MV-4-11 (cell line): ENCODE data around the gene CUL9.
"Not testable (repeated sequence)": the region's sequence is repeated elsewhere in the genome, so short reads cannot be mapped to it uniquely, and the experiment has no call there.

Experiments used
- DNase-seq: peaks from one replicate; lab custom pipeline; 2025; lab: John Stamatoyannopoulos, UW

CUL9 gene

GRCh38 chr6:43181942-43182860 lies at the start of gene CUL9:
TSS of gene CUL9 (plus strand) at chr6:43182196. CDS start at chr6:43184311, 2,115 bp downstream.
- DNase-seq = peak; percentile 73

GRCh38 chr6:43138267-43138666 lies 43.7 kb upstream of the CUL9 start:
- DNase-seq = no peak

- not testable (repeated sequence) for DNase-seq
Observed at GRCh38 chr6:43139973-43140372, 42.0 kb upstream of the CUL9 start.

DNA sequence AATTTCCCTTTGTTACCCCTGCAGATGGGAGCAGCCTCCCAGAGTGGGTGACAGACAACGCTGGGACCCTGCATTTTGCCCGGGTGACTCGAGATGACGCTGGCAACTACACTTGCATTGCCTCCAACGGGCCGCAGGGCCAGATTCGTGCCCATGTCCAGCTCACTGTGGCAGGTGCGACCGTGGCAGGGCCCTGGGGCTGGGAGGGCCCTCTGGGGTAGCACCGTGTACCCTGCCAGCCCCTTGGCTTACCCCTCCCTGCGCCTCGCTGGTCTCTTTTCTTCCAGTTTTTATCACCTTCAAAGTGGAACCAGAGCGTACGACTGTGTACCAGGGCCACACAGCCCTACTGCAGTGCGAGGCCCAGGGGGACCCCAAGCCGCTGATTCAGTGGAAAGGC lies 40.4 kb upstream of the CUL9 start:
- DNase-seq = no peak

- DNase-seq = no peak
Observed at GRCh38 chr6:43142101-43142500, 39.9 kb upstream of the CUL9 start.

GRCh38 chr6:43143235-43144128 lies 38.5 kb upstream of the CUL9 start:
- DNase-seq = peak; percentile 60

DNA sequence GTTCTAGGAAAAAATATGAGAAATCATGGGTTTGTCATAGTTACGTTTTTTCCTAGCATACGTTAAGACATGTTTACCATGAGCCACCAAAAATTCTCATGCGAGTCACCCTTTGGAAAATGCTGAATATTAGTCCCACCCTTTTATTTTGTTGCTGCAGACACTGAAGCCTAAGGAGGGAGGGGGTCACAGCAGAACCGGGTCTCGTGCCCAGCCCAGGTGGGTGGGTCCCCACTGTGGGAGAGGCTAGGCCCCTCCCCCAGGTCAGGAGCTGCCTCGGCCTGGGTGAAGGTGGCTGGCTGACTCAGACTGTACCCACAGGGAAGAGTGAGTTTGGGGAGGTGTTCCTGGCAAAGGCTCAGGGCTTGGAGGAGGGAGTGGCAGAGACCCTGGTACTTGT lies 37.1 kb upstream of the CUL9 start:
- no peak for DNase-seq

- no peak for DNase-seq
Observed at GRCh38 chr6:43146261-43146660, 35.7 kb upstream of the CUL9 start.

DNA sequence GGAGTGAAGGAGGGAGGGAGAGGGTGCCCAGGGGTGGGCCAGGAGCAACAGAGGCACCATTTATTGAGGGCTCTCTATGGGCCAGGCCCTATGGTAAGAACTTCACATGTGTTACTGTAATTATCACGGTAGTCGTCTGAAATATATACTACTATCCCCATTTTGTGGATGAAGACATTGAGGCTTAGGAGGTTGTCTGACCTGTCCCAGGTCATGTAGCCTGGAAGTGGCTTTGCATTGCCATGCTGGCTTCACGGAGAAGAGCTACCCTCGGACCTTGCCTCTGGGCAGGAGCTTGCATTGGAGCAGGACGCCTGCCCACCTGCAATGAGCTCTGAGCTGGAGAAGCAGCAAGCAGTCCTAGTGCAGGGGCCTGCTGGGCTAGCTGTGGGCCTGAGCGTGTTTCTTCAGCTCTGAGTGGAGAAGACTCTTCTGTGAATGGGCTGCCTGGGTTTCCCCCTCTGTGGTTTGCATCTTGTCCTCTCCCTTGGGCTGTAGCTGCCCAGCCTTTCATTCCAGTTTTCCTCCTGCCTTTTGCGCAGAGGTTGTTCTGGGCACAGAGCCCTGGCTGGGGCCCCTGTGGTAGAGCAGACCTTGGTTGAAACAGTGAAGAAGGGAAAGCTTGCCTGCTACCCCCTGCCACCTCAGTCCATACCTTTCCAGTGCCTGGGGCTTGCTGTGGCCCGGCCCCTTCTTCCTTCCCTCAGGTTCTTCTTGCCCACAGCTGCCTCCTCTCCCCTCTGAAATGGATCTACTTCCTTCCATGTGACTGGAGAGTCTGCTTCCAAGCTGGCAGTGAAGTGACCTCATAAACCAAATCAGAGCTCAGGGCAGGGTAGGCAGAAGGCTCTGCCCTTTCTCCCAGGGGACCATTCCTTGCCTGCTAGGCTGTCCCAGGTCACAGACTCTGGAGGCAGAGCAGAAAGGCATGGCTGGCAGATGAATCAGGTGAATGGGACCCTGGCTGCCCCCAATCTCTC lies 35.0 kb upstream of the CUL9 start:
- no peak for DNase-seq

DNA sequence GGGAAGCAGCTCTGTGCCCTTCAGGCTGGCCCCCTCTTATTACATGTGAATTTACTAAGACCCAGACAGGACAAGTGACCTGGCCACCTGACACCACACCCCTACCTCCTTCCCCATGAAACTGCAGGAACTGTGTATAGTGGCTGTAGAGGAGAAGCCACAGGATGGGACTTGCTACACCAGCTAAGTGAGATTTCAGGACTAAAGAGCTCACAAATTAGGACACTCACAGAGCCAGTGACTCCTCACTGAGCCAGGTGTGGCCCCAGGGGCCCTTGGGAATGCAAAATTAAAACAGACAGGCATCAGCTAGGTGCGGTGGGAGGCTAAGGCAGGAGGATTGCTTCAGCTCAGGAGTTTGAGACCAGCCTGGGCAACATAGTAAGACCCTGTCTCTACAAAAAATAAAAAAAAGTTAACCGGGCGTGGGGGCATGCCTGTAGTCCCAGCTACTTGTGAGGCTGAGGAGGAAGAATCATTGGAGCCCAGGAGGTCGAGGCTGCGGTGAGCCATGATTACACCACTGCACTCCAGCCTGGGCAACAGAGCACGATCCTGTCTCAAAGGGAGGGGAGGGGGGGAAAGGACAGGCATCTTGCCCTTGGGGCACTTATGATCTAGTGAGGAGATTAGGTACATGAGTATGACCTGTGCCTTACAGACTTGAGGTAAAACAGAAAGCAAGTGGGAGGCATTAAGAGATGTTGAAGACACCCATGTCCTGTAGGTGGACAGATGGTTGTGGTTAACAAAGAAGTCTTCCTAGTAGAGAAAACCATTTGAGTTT lies 34.1 kb upstream of the CUL9 start:
- no peak for DNase-seq

- no peak for DNase-seq
Observed at GRCh38 chr6:43149265-43149664, 32.7 kb upstream of the CUL9 start.

DNA sequence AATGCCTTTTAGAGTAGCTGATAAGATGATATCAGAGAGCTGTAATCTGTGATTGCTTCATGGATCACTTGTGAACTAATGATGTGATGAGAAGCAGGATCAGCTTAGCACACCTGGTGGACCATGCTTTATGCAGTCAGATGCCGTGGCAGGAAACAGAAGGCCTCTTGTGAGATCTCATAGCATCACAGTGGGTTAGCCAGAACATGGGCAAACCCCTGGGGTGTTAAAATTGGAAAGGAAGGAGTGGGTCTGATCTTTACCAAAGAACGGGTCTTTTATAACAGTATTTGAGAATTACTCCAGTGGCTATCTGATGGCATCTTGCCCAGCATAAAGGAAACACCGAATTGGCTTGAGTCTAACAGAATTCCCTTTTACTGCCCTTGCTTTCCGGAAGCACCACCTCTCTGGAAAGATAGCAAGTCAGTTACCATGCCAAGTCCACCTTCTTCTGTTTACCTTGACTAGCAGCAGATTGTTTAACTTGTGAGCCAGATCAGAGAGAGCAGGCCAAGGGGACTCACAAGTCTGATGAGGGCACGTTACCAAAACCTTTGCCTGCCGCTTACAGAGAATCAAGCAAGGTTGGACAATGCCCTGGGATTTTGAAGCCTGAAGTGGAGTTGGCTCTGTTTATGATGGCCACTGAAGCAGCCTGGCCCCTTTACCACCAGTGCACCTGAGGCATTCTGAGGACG lies 31.8 kb upstream of the CUL9 start:
- no peak for DNase-seq

DNA sequence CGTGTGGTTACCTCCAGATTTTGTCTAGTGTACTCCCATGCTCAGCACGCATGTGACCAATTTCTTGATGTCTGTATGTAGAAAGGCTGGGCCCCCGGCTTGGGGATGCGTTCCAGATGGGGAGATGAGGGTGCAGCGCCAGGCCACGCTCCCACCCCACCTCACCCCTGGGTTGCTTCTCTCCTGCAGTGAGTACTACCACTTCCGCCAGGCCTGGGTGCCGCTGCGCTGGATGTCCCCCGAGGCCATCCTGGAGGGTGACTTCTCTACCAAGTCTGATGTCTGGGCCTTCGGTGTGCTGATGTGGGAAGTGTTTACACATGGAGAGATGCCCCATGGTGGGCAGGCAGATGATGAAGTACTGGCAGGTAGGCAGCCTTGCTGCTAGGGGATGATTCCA lies 22.4 kb upstream of the CUL9 start:
- no peak for DNase-seq

GRCh38 chr6:43163899-43164298 lies 18.1 kb upstream of the CUL9 start:
- no peak for DNase-seq

- DNase-seq = no peak
Observed at GRCh38 chr6:43170417-43170930, 11.5 kb upstream of the CUL9 start.

- peak; percentile 99 for DNase-seq
Observed at GRCh38 chr6:43170931-43171706, 10.9 kb upstream of the CUL9 start, which contains the start of gene SRF. TSS of gene SRF (plus strand) at chr6:43171269. CDS start at chr6:43171657, 388 bp downstream.

DNA sequence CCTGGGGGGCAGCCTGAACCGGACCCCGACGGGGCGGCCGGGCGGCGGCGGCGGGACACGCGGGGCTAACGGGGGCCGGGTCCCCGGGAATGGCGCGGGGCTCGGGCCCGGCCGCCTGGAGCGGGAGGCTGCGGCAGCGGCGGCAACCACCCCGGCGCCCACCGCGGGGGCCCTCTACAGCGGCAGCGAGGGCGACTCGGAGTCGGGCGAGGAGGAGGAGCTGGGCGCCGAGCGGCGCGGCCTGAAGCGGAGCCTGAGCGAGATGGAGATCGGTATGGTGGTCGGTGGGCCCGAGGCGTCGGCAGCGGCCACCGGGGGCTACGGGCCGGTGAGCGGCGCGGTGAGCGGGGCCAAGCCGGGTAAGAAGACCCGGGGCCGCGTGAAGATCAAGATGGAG lies 10.3 kb upstream of the CUL9 start:
- no peak for DNase-seq

DNA sequence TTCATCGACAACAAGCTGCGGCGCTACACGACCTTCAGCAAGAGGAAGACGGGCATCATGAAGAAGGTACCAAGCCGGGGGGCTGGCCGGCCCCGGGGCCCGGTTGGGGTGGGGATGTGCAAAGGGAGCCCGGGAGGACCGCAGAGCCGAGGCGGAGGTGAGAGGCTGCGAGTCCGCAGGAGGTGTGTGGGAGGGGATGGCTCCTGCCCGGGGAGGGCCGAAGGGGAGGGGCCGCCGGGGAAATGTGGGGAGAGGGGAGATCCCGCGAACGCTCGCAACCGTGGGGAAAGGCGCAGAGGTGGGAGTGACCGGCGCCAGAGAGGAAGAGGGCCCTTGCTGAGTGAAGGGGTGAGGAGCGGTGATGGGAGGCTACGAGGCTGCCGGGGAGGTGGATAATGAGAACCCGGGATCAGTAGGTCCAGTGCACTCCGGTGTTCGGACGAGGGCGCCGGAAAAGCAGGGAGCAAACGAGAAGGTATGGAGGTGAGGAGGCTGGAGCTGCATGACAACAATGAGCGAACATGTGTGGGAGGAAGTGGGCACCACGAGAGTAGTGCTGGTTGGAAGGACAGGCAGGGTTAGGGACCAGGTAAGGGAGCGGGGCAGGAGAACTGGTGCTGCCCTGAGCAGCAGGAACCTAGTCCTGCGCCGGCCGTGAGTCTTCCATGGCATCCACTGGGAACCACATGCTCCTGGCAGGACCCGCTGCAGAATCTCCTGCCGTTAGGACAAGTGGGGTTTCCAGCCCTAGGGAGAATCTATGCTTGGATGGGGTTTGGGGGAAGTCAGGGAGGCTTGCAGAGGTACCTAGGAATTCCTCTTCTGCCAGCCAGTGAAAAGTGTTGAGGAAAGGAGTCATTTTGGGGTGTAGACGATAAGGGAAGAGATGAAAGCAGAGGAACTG lies 9.6 kb upstream of the CUL9 start:
- DNase-seq = no peak
